ENCODE measurements around the gene USP37. TPM values are rescaled to one million over a fixed set of nuclear protein-coding genes. Genes with fewer than 3 reads are reported as not detected.
A peak's percentile ranks its signal among the peaks of the same experiment; 100 is the strongest.

Gene USP37
- total RNA-seq, 3 donors from 2014 or later, result 6.9 to 24.6 (median 14.4) TPM

DNA sequence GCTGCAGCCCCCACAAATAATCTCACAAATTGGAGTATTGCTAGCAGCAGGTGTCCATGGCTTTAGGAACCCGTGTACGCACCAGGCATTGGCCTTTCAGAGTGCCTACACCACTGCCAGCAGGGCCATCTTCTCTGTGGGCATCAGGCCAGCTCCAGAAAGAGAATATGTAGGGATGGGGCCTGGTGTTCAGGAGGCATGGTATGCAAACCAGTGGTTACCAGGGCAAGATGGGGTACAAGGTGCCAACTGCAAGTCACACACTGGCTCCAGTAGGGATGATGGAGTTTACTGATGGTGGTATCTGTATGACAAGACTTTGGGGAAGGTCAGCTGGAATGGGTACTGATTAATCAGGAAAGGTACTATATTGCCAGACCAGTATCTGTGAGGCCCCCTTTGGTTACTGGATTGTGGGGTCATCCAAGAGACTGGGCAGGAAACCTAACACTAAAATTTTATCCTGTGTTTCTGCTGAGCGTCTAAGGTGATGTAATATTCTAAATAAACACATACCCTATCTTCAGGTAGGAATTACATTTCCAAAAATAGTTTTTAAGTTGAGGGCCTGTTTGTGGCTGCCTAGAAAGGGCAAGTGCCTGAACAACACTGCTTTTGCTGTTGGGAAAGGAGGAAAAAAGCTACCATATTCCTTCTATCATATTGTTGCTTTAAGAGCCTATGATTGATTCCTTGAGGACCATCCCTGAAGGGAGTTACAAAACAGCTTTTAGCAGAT, 9.5 kb upstream of the USP37 start:
- DNase-seq (ENCODE audit: low spot score in 2 of 2), result no peak
- intact Hi-C loops (cut with DNase I; ENCODE audit: low total_unique reads), result no loop called here
- Histone ChIP-seq H3K4me1 (no peaks in the 10 kb centered on the region), H3K9me3 (no peaks in the 10 kb centered on the region), H3K36me3 (no peaks in the 10 kb centered on the region), H3K27me3 (no peaks in the 10 kb centered on the region), H3K4me3 (no peak overlapping the region), H3K27ac (no peak overlapping the region)
- TF ChIP-seq POLR2AphosphoS5 (IDR thresholded peaks at IDR 0.05), result no peak
- TF ChIP-seq, protein P1, sequence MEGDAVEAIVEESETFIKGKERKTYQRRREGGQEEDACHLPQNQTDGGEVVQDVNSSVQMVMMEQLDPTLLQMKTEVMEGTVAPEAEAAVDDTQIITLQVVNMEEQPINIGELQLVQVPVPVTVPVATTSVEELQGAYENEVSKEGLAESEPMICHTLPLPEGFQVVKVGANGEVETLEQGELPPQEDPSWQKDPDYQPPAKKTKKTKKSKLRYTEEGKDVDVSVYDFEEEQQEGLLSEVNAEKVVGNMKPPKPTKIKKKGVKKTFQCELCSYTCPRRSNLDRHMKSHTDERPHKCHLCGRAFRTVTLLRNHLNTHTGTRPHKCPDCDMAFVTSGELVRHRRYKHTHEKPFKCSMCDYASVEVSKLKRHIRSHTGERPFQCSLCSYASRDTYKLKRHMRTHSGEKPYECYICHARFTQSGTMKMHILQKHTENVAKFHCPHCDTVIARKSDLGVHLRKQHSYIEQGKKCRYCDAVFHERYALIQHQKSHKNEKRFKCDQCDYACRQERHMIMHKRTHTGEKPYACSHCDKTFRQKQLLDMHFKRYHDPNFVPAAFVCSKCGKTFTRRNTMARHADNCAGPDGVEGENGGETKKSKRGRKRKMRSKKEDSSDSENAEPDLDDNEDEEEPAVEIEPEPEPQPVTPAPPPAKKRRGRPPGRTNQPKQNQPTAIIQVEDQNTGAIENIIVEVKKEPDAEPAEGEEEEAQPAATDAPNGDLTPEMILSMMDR (IDR thresholded peaks at IDR 0.05), result no peak
- no peak for TF ChIP-seq POLR2A (IDR thresholded peaks at IDR 0.05)

DNA sequence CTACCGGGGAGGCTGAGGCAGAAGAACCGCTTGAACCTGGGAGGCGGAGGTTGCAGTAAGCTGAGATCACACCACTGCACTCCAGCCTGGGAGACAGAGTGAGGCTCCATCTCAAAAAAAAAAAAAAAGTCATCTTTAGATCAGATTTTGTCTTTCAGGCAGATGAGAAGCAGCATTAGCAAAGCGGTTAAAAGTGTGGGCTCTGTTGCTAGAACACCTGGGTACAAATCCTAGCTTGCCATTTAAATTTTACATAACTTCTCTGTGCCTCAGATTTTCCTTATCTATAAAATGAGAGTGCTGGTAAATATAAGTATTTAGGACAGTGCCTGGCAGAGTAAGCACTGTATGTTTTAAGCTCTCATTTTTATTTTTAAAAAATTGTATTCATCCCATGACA, 8.7 kb upstream of the USP37 start:
- intact Hi-C loops (cut with DNase I; ENCODE audit: low total_unique reads), result no loop called here
- Histone ChIP-seq H3K36me3 (no peaks in the 10 kb centered on the region), H3K4me1 (no peaks in the 10 kb centered on the region), H3K4me3 (no peak overlapping the region), H3K27ac (no peak overlapping the region), H3K27me3 (no peaks in the 10 kb centered on the region), H3K9me3 (no peaks in the 10 kb centered on the region)
- DNase-seq (ENCODE audit: low spot score in 2 of 2), result no peak
- TF ChIP-seq POLR2A (IDR thresholded peaks at IDR 0.05) (no peak), POLR2AphosphoS5 (IDR thresholded peaks at IDR 0.05) (no peak)
- TF ChIP-seq, protein P1 (IDR thresholded peaks at IDR 0.05), result no peak

DNA sequence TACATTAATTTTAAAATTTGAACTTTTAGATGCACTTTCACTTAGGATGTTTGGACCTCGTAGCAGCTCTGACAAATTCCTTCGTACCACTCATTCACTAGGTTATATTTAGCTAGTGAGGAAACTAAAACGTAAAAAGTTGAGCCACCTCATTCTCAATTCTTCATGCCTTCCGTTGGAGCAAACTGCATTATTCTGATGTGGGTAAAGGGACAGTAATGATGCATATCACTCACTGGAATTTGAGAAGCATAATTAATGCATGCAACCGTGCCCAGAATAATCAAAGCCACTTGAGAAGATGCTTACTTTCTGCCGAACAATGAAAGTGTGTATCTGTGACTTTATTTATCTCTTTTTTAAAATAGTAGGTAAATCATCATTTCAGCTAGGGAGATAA, 2.7 kb upstream of the USP37 start:
- DNase-seq (ENCODE audit: low spot score in 2 of 2), result no peak
- peak overlapping the region in 1 of 3 donors; percentile 2 for H3K4me3 ChIP-seq
- intact Hi-C loops (cut with DNase I; ENCODE audit: low total_unique reads), result no loop called here
- H3K36me3 ChIP-seq, result no peaks in the 10 kb centered on the region
- no peaks in the 10 kb centered on the region for H3K9me3 ChIP-seq
- no peaks in the 10 kb centered on the region for H3K27me3 ChIP-seq
- H3K4me1 ChIP-seq, result peaks cover 0 to 19% of the 10 kb centered on the region in 2 donors
- no peak for TF ChIP-seq POLR2A (IDR thresholded peaks at IDR 0.05)
- TF ChIP-seq, protein P1 (IDR thresholded peaks at IDR 0.05), result no peak
- no peak for TF ChIP-seq POLR2AphosphoS5 (IDR thresholded peaks at IDR 0.05)
- peak overlapping the region; percentile 19 to 97 for H3K27ac ChIP-seq

DNA sequence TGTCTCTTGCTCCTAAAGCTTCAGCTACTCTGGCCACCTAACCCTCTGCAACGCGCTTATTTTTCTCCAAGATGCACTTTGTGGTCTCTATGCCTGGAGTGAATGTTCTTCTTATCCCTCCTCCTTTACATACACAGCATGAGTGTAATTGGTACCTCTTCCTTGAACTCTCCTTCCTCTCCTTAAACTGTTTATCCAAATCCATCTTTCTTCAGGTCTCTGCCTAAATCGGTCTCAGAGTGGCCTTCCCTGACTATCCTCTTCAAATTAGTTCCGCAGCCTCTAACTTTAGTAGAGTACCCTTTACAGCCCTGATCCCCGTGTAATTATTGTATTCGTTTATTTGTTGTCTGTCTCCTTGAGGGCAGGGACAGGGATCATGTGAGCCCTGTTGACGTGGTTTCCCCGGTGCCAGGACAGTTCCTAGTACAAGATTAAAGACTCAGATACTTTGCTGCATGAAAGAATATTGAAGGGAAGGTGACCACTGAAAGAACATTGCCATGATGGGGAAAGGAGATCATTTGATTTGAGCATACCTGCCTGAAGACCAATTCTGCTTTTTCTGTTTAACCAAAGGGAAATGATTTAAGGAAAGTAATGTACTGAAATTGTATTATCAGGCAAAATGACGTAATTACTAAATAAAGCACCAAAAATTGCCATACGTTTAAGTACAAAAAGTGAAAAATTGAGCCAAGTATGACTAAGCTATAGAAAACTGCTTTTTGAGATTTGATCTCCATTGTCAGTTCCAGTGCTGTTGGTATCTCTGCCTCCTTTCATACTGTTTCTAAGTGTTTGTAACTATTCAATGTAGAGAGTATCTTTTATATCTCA, 1.7 kb upstream of the USP37 start:
- Histone ChIP-seq H3K9me3 (no peaks in the 10 kb centered on the region), H3K36me3 (no peaks in the 10 kb centered on the region), H3K4me1 (peaks cover 0 to 19% of the 10 kb centered on the region in 2 donors), H3K27ac (peak overlapping the region; percentile 96 to 97), H3K4me3 (peak overlapping the region; percentile 77 to 86 (median 82)), H3K27me3 (no peaks in the 10 kb centered on the region)
- intact Hi-C loops (cut with DNase I; ENCODE audit: low total_unique reads), result no loop called here
- DNase-seq (ENCODE audit: low spot score in 2 of 2), result no peak
- TF ChIP-seq POLR2A (IDR thresholded peaks at IDR 0.05), result no peak
- TF ChIP-seq POLR2AphosphoS5 (IDR thresholded peaks at IDR 0.05), result peak in 1 of 3 donors; percentile 12

DNA sequence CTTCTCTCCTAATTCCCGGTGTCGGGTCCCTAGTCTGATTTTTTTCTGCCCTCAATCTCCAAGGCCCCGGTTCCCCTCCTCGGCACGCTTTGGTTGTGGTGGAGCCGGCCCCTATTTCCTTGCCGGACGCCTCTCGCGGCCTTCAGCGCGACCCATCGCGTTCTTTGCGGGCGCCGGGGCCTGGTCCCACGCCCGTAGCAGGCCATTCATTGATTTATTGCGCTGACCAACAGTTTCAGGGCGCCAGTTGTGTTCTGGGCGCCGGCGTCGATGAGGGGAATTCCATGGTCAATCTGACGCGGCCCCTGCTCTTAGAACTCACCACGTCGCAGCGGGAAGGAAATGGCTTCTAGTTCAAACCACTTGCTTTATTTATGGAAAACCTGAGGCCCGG, 884 bp upstream of the USP37 start:
- peak in 1 of 2 donors; percentile 55 for DNase-seq (ENCODE audit: low spot score in 2 of 2)
- peaks cover 0 to 19% of the 10 kb centered on the region in 2 donors for H3K4me1 ChIP-seq
- TF ChIP-seq POLR2A (IDR thresholded peaks at IDR 0.05), result no peak
- no peak for TF ChIP-seq POLR2AphosphoS5 (IDR thresholded peaks at IDR 0.05)
- TF ChIP-seq, protein P1 (IDR thresholded peaks at IDR 0.05), result no peak
- H3K4me3 ChIP-seq, result peak overlapping the region; percentile 77 to 86 (median 82)
- H3K9me3 ChIP-seq, result no peaks in the 10 kb centered on the region
- no peaks in the 10 kb centered on the region for H3K27me3 ChIP-seq
- peak overlapping the region; percentile 96 to 97 for H3K27ac ChIP-seq
- H3K36me3 ChIP-seq, result no peaks in the 10 kb centered on the region
- intact Hi-C loops (cut with DNase I; ENCODE audit: low total_unique reads), result no loop called here

Data from breast epithelium (tissue), 4 donors.